Esophagus squamous epithelium (tissue), 5 donors: Measurements from ENCODE around the gene SNCAIP. TPM values are rescaled to one million over a fixed set of nuclear protein-coding genes. Genes with fewer than 3 reads are reported as not detected.

Source experiments
- DNase-seq: peaks from one replicate; lab custom pipeline; 2025; lab: John Stamatoyannopoulos, UW
- H3K27ac ChIP-seq, 4 donors: fragments of 200-600 bp; sonication (generic); one replicate each; pipeline ENCODE4 v1.5.1; 2016 to 2019; ENCODE audit warnings: mild to moderate bottlenecking in 1 of 4
- H3K27me3 ChIP-seq, 4 donors: fragments of 200-600 bp; sonication (generic); 1 replicate in 3 of 4; 2 replicates in 1 of 4; pipeline versions ENCODE4 v1.5.1 to v1.6.0; 2017 to 2021; ENCODE audit warnings: antibody characterized with exemption in 1 of 4
- H3K36me3 ChIP-seq, 3 donors: fragments of 200-600 bp; sonication (generic); one replicate each; pipeline ENCODE4 v1.5.1; 2016 to 2019
- H3K4me1 ChIP-seq, 3 donors: fragments of 200-600 bp; sonication (generic); one replicate each; pipeline ENCODE4 v1.5.1; 2017 to 2019
- H3K4me3 ChIP-seq, 4 donors: fragments of 200-600 bp; sonication (generic); 1 replicate in 3 of 4; 2 replicates in 1 of 4; pipeline ENCODE4 v1.5.1; 2016 to 2019; ENCODE audit warnings: mild to moderate bottlenecking in 2 of 4, moderate library complexity in 1 of 4
- H3K9me3 ChIP-seq, 3 donors: fragments of 200-600 bp; sonication (generic); one replicate each; pipeline ENCODE4 v1.5.1; 2016 to 2019
- POLR2A ChIP-seq, 4 donors: fragments of 450-650 bp; IDR thresholded peaks; one replicate each; pipeline ENCODE4 v1.6.1; 2017; ENCODE audit warnings: antibody characterized with exemption in 4 of 4, mild to moderate bottlenecking in 4 of 4, moderate library complexity in 3 of 4
- WGBS, 2 donors: methylation state at CpG; one replicate each; pipeline ENCODE4 v1.1.5; 2018; 5-methylcytosine and 5-hydroxymethylcytosine counted together
- intact Hi-C: fragments of 100-400 bp; cut with DNase I; formaldehyde crosslinking; loops from one replicate; pipeline ENCODE4 v1.15.0; 2022
- total RNA-seq, 4 donors: library from RNA; depleted of rRNA; stranded (reverse); fragments of >200 nt; gene quantifications; one replicate each; pipeline ENCODE4 v1.1.0, GENCODE V29; 2016
- TF ChIP-seq, protein P1 (sequence below), 6 experiments: fragments of 450-650 bp in 4 of 6; fragments of 200-600 bp in 2 of 6; sonication (generic) in 2 of 6; IDR thresholded peaks; one replicate each; pipeline ENCODE4 v1.5.1; 2016 to 2019; ENCODE audit warnings: antibody characterized with exemption in 6 of 6, mild to moderate bottlenecking in 4 of 6, moderate library complexity in 4 of 6
- donor health status: DM: yes; HTN: yes; CAD: no.

SNCAIP gene
- total RNA-seq, 4 donors from 2014 or later = 0.48 to 3.3 (median 2.3) TPM

DNA sequence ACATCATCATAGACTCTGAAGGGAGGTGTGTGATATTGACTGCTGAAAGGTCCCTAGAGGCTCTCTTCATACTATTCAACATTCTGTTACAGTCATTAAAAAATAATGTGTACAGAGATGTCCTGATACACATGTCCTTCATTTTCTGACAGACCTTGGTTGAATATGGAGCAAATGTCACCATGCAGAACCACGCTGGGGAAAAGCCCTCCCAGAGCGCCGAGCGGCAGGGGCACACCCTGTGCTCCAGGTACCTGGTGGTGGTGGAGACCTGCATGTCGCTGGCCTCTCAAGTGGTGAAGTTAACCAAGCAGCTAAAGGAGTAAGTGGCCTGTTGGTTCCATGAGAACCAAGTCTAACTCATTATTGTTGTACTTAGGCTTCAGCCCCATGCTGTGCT, 132.4 kb downstream of the SNCAIP start:
- Histone ChIP-seq H3K9me3 (no peaks in the 10 kb centered on the region), H3K36me3 (no peaks in the 10 kb centered on the region), H3K4me3 (no peak overlapping the region), H3K27me3 (no peaks in the 10 kb centered on the region), H3K27ac (no peak overlapping the region), H3K4me1 (no peaks in the 10 kb centered on the region)
- WGBS, 2 donors = 92 to 96% methylated on average over 5 of the region's 5 CpGs
- intact Hi-C loops = no loop called here
- DNase-seq = no peak
- no peak for TF ChIP-seq POLR2A (IDR thresholded peaks at IDR 0.05)
- TF ChIP-seq, protein P1, sequence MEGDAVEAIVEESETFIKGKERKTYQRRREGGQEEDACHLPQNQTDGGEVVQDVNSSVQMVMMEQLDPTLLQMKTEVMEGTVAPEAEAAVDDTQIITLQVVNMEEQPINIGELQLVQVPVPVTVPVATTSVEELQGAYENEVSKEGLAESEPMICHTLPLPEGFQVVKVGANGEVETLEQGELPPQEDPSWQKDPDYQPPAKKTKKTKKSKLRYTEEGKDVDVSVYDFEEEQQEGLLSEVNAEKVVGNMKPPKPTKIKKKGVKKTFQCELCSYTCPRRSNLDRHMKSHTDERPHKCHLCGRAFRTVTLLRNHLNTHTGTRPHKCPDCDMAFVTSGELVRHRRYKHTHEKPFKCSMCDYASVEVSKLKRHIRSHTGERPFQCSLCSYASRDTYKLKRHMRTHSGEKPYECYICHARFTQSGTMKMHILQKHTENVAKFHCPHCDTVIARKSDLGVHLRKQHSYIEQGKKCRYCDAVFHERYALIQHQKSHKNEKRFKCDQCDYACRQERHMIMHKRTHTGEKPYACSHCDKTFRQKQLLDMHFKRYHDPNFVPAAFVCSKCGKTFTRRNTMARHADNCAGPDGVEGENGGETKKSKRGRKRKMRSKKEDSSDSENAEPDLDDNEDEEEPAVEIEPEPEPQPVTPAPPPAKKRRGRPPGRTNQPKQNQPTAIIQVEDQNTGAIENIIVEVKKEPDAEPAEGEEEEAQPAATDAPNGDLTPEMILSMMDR (IDR thresholded peaks at IDR 0.05) = no peak

DNA sequence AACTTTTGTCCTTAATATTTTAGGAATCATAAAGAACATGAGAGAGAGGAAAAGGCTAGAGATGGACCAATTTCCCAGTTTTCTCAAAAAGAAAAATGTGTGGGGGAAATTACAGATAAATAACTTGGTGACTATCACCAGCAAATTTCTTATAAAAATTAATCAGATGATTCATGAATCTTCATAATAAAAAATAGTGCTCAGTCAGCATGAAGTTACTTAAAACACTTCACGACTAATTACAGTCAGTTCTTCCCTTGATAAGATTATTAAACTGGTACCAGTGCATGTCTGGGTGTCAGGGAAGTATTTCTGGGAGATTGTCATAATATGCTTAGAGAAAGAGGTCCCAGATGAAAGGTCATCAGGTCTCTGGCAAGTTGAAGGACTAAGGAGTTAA, 133.0 kb downstream of the SNCAIP start:
- intact Hi-C loops = no loop called here
- 52 to 71% methylated on average over 1 of the region's 1 CpG for WGBS, 2 donors
- H3K27me3 ChIP-seq = no peaks in the 10 kb centered on the region
- no peaks in the 10 kb centered on the region for H3K36me3 ChIP-seq
- DNase-seq = no peak
- H3K27ac ChIP-seq = no peak overlapping the region
- H3K4me1 ChIP-seq = no peaks in the 10 kb centered on the region
- H3K4me3 ChIP-seq = no peak overlapping the region
- no peaks in the 10 kb centered on the region for H3K9me3 ChIP-seq
- no peak for TF ChIP-seq POLR2A (IDR thresholded peaks at IDR 0.05)
- TF ChIP-seq, protein P1 (IDR thresholded peaks at IDR 0.05) = no peak

DNA sequence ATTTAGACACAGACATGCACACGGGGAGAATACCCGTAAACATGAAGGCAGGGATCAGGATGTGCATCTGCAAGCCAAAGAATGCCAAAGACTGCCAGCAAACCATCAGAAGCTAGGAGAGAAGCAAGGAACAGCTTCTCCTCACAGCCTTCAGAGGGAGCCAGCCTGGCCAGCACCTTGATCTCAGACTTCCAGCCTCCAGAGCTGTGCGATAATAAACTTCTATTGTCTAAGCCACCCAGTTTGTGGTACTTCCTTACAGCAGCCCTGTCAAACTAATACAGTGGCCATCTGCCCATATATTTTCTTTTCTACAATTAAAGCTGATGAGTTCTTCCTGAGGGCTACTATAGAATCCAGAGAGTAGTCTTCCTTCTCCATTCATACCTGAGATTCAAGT, 135.0 kb downstream of the SNCAIP start:
- H3K4me1 ChIP-seq = no peaks in the 10 kb centered on the region
- TF ChIP-seq, protein P1 (IDR thresholded peaks at IDR 0.05) = no peak
- no peak for TF ChIP-seq POLR2A (IDR thresholded peaks at IDR 0.05)
- peaks cover 0 to 7% (median 0%) of the 10 kb centered on the region in 3 donors for H3K36me3 ChIP-seq
- DNase-seq = no peak
- WGBS, 2 donors = 73 to 91% methylated on average over 3 of the region's 3 CpGs
- H3K27me3 ChIP-seq = no peaks in the 10 kb centered on the region
- no peak overlapping the region for H3K4me3 ChIP-seq
- H3K27ac ChIP-seq = no peak overlapping the region
- intact Hi-C loops = no loop called here
- H3K9me3 ChIP-seq = no peaks in the 10 kb centered on the region

DNA sequence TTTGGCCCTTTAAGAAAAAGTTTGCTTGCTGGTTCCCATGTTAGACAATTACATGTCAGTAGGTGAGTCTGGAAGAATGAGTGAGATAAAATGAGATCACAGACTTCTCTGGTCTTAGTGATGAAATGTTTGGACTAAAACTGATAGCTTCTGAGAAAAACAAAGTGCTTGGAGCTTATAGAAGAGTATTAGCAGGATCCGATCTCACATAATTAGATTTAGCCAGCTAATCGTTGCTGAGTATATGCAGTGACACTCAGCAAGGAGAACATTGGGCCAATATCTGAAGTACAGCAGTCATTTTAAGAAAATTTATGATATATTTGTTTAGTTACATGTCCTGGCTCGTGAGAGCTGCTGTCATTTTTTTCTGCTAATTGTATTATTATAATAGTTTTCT, 135.8 kb downstream of the SNCAIP start:
- H3K27ac ChIP-seq = no peak overlapping the region
- H3K4me3 ChIP-seq = no peak overlapping the region
- peaks cover 0 to 7% (median 0%) of the 10 kb centered on the region in 3 donors for H3K36me3 ChIP-seq
- H3K27me3 ChIP-seq = no peaks in the 10 kb centered on the region
- no peak for DNase-seq
- intact Hi-C loops = no loop called here
- no peaks in the 10 kb centered on the region for H3K4me1 ChIP-seq
- no peaks in the 10 kb centered on the region for H3K9me3 ChIP-seq
- no peak for TF ChIP-seq POLR2A (IDR thresholded peaks at IDR 0.05)
- TF ChIP-seq, protein P1 (IDR thresholded peaks at IDR 0.05) = no peak
- 32 to 46% methylated on average over 3 of the region's 3 CpGs for WGBS, 2 donors

DNA sequence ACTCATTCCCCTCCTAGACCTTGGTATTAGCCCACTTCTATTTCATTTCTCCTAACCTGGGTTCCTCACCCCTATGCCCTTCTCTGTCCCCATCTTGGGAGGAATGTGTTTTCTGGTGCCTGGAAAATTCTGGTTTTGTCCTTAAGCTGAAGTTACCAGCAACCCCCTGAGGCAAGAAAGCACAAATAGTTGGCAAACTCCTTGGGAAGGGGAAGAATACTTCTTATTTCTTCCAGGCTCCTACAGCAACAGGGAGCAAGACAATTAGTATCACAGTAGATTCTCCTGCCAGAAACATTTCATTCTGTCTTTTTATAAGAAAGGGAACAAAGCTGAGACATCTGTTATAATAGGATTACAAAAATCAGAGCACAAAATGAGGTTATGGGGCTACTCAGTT, 142.5 kb downstream of the SNCAIP start:
- Histone ChIP-seq H3K36me3 (peaks cover 0 to 7% (median 0%) of the 10 kb centered on the region in 3 donors), H3K4me1 (peaks cover 0 to 7% (median 0%) of the 10 kb centered on the region in 3 donors), H3K4me3 (no peak overlapping the region), H3K9me3 (no peaks in the 10 kb centered on the region), H3K27me3 (no peaks in the 10 kb centered on the region), H3K27ac (no peak overlapping the region)
- no peak for DNase-seq
- intact Hi-C loops = no loop called here
- TF ChIP-seq POLR2A (IDR thresholded peaks at IDR 0.05) = no peak
- TF ChIP-seq, protein P1 (IDR thresholded peaks at IDR 0.05) = no peak
